Spleen (tissue), 7 donors: Measurements from ENCODE around the gene CTNNA2.

ENCODE experiments used
- CTCF ChIP-seq, 11 experiments: fragments of 200-600 bp in 7 of 11; fragments of 450-650 bp in 4 of 11; sonication (generic) in 4 of 11; IDR thresholded peaks in 8 of 11; conservative IDR thresholded peaks in 3 of 11; 1 replicate in 7 of 11; 2 replicates in 4 of 11; pipeline versions ENCODE4 v1.4.0 to v1.8.0; 2016 to 2021; ENCODE audit warnings: antibody characterized with exemption in 11 of 11, inconsistent platforms in 4 of 11, mild to moderate bottlenecking in 1 of 11
- POLR2A ChIP-seq, 3 donors: fragments of 450-650 bp; IDR thresholded peaks; one replicate each; pipeline ENCODE4 v1.5.1; 2017; ENCODE audit warnings: antibody characterized with exemption in 3 of 3, mild to moderate bottlenecking in 1 of 3
- donor health status: DM: no; HTN: no; CAD: no; lungs with moderate emphysema.
- donor health status: DM: no; HTN: no; CAD: no.
- donor health status: DM: no; HTN: no; CAD: no.

- no peak for TF ChIP-seq CTCF (IDR thresholded peaks at IDR 0.05 in 8 of 11, conservative IDR thresholded peaks at IDR 0.05 in 3 of 11)
- no peak for TF ChIP-seq POLR2A (IDR thresholded peaks at IDR 0.05)
Observed at GRCh38 chr2:80689106-80689505, 1176.3 kb downstream of the CTNNA2 start.
